OCI-LY1 (cell line): Measurements from ENCODE around the gene WBP2NL.

Experiments
- CTCF ChIP-seq: fragments of 200-600 bp; sonication (generic), shearing (Covaris generic); IDR thresholded peaks from 2 replicates; pipeline ENCODE4 v1.5.1; 2017; ENCODE audit warnings: mild to moderate bottlenecking, antibody characterized with exemption, low read length, moderate library complexity, mixed read lengths
- EZH2 ChIP-seq: fragments of 200-600 bp; sonication (generic), shearing (Covaris generic); IDR thresholded peaks from 2 replicates; pipeline ENCODE4 v1.8.0; 2017; ENCODE audit warnings: borderline replicate concordance, mixed run types, mild to moderate bottlenecking, antibody characterized with exemption, low read length, moderate library complexity, mixed read lengths

- TF ChIP-seq CTCF (peak; percentile 63; the same call in 1 of the 2 replicates), EZH2 (no peak)
Observed at GRCh38 chr22:41966607-41967240, 31.9 kb upstream of the WBP2NL start.
